Nephron (organoid): ENCODE measurements around the gene TAOK1.

ENCODE experiments used
- H3K27ac Mint-ChIP-seq, 3 experiments: 2 replicates each; pipeline ENCODE4 v1.8.0; 2020; ENCODE audit warnings: mixed read lengths in 3 of 3, mild to moderate bottlenecking in 2 of 3, moderate library complexity in 1 of 3
- H3K27me3 Mint-ChIP-seq: 2 replicates; pipeline ENCODE4 v1.8.0; 2021; ENCODE audit warnings: low read depth, mild to moderate bottlenecking, moderate library complexity, mixed read lengths
- H3K36me3 Mint-ChIP-seq: 2 replicates; pipeline ENCODE4 v1.8.0; 2020; ENCODE audit warnings: low read depth, mixed read lengths
- H3K4me1 Mint-ChIP-seq: 2 replicates; pipeline ENCODE4 v1.8.0; 2020; ENCODE audit warnings: mixed read lengths
- H3K4me3 Mint-ChIP-seq, 3 experiments: 2 replicates each; pipeline ENCODE4 v1.8.0; 2020; ENCODE audit warnings: mild to moderate bottlenecking in 3 of 3, mixed read lengths in 3 of 3, moderate library complexity in 2 of 3
- H3K9me3 Mint-ChIP-seq: 2 replicates; pipeline ENCODE4 v1.8.0; 2020; ENCODE audit warnings: mixed read lengths
- CTCF ChIP-seq, 3 experiments: fragments of 200-600 bp; sonication (generic); IDR thresholded peaks; one replicate each; pipeline ENCODE4 v1.5.0; 2021; ENCODE audit warnings: antibody characterized with exemption in 3 of 3; ENCODE audit not compliant: unreplicated experiment in 3 of 3

TAOK1 gene

GRCh38 chr17:29358416-29358815 lies 31.7 kb upstream of the TAOK1 start:
- H3K9me3 Mint-ChIP-seq = no peaks in the 10 kb centered on the region
- H3K4me3 Mint-ChIP-seq = no peak overlapping the region
- no peaks in the 10 kb centered on the region for H3K27me3 Mint-ChIP-seq
- TF ChIP-seq CTCF (IDR thresholded peaks at IDR 0.05; ENCODE audit: unreplicated experiment in 3 of 3) = no peak
- no peaks in the 10 kb centered on the region for H3K36me3 Mint-ChIP-seq
- H3K27ac Mint-ChIP-seq = no peak overlapping the region
- peaks cover 9% of the 10 kb centered on the region for H3K4me1 Mint-ChIP-seq

GRCh38 chr17:29359777-29360176 lies 30.4 kb upstream of the TAOK1 start:
- H3K4me3 Mint-ChIP-seq = no peak overlapping the region

GRCh38 chr17:29363716-29364115 lies 26.4 kb upstream of the TAOK1 start:
- no peaks in the 10 kb centered on the region for H3K4me1 Mint-ChIP-seq
- no peaks in the 10 kb centered on the region for H3K9me3 Mint-ChIP-seq
- H3K27ac Mint-ChIP-seq = no peak overlapping the region
- H3K27me3 Mint-ChIP-seq = no peaks in the 10 kb centered on the region
- no peak for TF ChIP-seq CTCF (IDR thresholded peaks at IDR 0.05; ENCODE audit: unreplicated experiment in 3 of 3)
- no peaks in the 10 kb centered on the region for H3K36me3 Mint-ChIP-seq
- no peak overlapping the region for H3K4me3 Mint-ChIP-seq

More at GRCh38 chr17:29359777-29360176, 30.4 kb upstream of the TAOK1 start:
- Mint-ChIP-seq H3K27ac (no peak overlapping the region), H3K4me1 (peaks cover 9% of the 10 kb centered on the region), H3K36me3 (no peaks in the 10 kb centered on the region), H3K27me3 (no peaks in the 10 kb centered on the region), H3K9me3 (no peaks in the 10 kb centered on the region)
- TF ChIP-seq CTCF (IDR thresholded peaks at IDR 0.05; ENCODE audit: unreplicated experiment in 3 of 3) = no peak

GRCh38 chr17:29364691-29365090 lies 25.5 kb upstream of the TAOK1 start:
- H3K4me3 Mint-ChIP-seq = no peak overlapping the region
- TF ChIP-seq CTCF (IDR thresholded peaks at IDR 0.05; ENCODE audit: unreplicated experiment in 3 of 3) = no peak
- no peaks in the 10 kb centered on the region for H3K36me3 Mint-ChIP-seq
- no peak overlapping the region for H3K27ac Mint-ChIP-seq
- no peaks in the 10 kb centered on the region for H3K27me3 Mint-ChIP-seq
- H3K4me1 Mint-ChIP-seq = no peaks in the 10 kb centered on the region
- no peaks in the 10 kb centered on the region for H3K9me3 Mint-ChIP-seq

GRCh38 chr17:29368161-29368560 lies 22.0 kb upstream of the TAOK1 start:
- no peaks in the 10 kb centered on the region for H3K36me3 Mint-ChIP-seq
- H3K27ac Mint-ChIP-seq = no peak overlapping the region
- no peak overlapping the region for H3K4me3 Mint-ChIP-seq
- no peaks in the 10 kb centered on the region for H3K4me1 Mint-ChIP-seq
- no peaks in the 10 kb centered on the region for H3K9me3 Mint-ChIP-seq
- TF ChIP-seq CTCF (IDR thresholded peaks at IDR 0.05; ENCODE audit: unreplicated experiment in 3 of 3) = no peak
- H3K27me3 Mint-ChIP-seq = peaks cover 3% of the 10 kb centered on the region

GRCh38 chr17:29368926-29369325 lies 21.2 kb upstream of the TAOK1 start:
- no peaks in the 10 kb centered on the region for H3K4me1 Mint-ChIP-seq
- no peak overlapping the region for H3K4me3 Mint-ChIP-seq
- no peak for TF ChIP-seq CTCF (IDR thresholded peaks at IDR 0.05; ENCODE audit: unreplicated experiment in 3 of 3)
- no peak overlapping the region for H3K27ac Mint-ChIP-seq
- H3K27me3 Mint-ChIP-seq = peaks cover 3% of the 10 kb centered on the region
- no peaks in the 10 kb centered on the region for H3K9me3 Mint-ChIP-seq
- H3K36me3 Mint-ChIP-seq = no peaks in the 10 kb centered on the region
